Anterior cingulate cortex (tissue), 58 donors: ENCODE results near the gene PDE9A.

ENCODE experiments used
- DNase-seq, 58 donors: peaks; one replicate each; lab custom pipeline; 2025; lab: John Stamatoyannopoulos, UW

The PDE9A gene

GRCh38 chr21:42640486-42640885, 12.9 kb upstream of the PDE9A start:
- DNase-seq: no peak

DNA sequence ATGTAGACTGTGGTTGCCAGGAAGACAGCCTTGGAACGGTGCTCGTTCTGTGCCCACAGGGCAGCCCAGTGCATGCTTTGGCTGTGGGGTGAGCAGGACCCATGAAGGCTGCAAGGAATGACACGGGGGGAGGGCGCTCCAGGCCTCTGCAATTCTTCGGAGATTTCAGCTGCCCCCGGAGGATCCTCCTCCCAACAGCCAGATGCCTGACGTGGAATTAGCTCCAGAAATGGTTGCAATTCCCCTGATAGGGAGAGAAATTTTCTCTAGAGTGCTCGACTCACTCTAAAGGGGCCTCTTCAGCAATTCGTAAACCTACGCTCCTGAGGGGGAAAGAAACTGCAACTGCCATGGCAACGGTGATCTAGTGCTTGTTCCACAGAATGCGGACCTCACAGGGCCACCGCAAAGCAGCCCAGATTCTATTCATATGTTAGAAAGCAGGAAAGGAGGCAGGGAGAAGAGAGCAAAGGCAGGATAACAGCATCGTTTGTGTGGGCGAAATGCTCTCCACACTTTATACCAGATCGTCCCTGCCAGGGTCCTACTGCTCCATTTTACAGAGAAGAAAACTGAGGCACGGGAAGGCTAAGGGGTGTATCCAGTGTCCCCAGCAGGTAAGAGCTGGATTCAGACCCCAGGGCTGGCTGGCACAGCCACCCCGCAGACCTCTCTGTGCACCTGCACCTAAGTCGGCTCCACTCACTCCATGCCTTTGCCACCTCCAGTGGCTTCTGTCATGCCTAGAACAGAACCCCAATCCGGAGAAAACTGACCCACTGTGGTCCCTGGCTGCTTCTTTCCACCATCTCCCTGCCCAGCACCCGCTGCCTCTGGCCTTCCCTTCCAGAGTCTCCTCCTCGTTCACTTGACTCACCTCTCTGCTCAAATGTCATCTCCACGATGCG, 11.9 kb upstream of the PDE9A start:
- DNase-seq: peak in 19 of 58 donors; percentile 17 to 80 (median 37)

GRCh38 chr21:42642219-42642745, 11.1 kb upstream of the PDE9A start:
- no peak for DNase-seq

GRCh38 chr21:42644223-42645208, 8.9 kb upstream of the PDE9A start:
- no peak for DNase-seq

DNA sequence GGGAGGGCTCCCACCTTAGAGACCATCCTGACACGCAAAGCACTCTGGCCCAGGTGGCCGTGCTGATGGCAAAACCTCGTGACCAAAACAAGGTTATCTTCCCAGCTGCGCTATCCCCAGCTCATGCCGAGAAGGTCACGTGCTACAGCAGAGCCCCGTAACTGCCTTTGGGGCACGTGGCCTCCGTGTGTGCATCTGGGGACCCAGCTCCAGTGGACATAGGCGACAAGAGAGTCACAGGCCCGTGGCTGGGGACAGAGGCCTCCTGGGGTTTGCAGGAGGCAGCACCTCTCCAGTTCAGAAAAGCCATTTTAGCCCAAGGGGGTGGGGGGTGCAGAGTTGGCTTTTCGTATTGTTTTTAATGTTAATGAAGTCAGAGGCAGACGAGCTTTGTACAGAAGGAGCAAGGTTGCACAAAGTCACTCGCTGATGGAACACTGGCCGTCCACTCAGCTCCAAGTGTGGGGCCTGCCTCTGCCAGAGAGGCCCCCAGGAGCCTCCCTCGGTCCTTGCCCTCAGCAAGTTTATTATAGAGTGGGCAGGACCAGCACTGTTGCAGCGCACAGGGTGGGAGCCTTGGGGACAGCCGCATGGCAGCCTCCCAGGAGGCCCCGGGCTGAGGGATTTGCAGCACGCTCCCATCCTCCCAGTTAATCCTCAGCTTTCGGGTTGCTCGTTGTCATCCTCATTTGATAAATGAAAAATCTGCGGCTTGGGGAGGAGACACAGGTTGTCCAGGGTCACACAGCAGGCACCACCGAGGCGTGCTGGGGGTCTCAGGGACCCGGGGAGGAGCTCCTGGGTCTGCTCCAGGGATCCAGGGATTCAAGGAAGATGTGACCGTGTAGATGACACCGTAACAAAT, 8.0 kb upstream of the PDE9A start:
- DNase-seq: no peak

DNA sequence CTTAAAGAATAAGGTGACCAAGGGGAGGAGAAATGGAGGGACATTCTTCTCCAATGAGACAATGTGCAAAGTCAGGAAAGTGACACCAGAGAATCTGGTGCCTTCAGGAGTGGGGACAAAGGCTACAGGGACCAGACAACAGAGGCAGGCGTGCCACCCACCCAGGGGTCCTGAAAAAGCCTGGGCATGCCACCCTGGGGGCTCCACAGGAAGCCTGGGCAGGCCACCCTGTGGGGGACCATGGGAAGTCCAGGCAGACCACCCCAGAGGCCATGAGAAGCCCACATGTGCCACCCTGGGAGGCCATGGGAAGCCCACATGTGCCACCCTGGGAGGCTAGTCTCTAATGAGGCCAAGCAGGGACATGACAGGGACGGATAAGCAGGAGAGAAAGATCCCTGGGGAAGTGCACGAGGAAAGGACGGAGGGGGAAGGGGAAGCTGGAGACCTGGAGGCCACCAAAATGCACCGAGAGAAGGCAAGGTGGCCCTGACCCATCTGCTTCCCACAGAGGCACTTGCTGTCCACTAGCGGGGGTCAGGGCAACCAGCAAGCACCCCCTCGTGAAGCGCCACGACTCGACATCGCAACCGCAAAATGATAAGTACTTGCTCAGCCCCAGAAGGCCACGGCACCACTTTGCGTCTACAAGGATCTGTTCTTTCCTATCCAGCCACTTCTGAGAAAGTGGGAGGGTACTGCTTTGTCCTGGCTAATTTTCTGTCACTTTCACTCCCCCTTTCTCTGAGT, 7.2 kb upstream of the PDE9A start:
- no peak for DNase-seq

DNA sequence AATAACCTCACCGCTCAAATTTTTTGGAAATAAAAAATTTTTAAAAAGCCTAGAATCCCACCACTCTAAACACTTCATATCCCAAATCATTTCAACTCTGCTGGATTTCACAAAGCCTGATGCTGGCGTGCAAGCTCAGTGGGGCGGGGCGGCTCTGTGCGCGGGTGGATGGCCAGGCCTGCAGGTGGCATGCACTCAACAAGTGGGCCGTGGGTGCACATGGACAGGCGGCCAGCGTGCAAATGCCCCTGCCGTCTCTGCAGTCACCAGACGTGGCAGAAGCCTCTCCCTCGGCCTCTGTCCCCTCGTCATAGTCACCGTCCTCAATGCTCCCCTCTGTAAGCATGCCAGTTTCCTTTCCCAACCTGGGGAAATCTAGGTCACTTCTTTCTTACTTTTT, 6.6 kb upstream of the PDE9A start:
- no peak for DNase-seq

- no peak for DNase-seq
These were observed 4.8 kb upstream of the PDE9A start for GRCh38 chr21:42648606-42649005.

- DNase-seq: no peak
These were observed 4.0 kb upstream of the PDE9A start for GRCh38 chr21:42649122-42650032.

DNA sequence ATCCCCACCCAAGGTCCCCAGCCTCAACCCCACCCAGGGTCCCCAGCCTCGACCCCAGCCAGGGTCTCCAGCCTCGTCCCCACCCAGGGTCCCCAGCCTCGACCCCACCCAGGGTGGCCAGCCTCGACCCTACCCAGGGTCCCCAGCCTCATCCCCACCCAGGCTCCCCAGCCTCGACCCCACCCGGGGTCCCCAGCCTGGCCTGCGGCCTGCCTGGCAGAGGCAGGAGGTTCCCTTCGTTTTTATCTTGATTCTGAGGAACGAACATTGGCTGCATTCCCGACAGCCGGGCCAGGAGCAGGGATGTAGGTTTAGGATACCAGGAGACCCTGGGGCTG, 3.4 kb upstream of the PDE9A start:
- DNase-seq: no peak

DNA sequence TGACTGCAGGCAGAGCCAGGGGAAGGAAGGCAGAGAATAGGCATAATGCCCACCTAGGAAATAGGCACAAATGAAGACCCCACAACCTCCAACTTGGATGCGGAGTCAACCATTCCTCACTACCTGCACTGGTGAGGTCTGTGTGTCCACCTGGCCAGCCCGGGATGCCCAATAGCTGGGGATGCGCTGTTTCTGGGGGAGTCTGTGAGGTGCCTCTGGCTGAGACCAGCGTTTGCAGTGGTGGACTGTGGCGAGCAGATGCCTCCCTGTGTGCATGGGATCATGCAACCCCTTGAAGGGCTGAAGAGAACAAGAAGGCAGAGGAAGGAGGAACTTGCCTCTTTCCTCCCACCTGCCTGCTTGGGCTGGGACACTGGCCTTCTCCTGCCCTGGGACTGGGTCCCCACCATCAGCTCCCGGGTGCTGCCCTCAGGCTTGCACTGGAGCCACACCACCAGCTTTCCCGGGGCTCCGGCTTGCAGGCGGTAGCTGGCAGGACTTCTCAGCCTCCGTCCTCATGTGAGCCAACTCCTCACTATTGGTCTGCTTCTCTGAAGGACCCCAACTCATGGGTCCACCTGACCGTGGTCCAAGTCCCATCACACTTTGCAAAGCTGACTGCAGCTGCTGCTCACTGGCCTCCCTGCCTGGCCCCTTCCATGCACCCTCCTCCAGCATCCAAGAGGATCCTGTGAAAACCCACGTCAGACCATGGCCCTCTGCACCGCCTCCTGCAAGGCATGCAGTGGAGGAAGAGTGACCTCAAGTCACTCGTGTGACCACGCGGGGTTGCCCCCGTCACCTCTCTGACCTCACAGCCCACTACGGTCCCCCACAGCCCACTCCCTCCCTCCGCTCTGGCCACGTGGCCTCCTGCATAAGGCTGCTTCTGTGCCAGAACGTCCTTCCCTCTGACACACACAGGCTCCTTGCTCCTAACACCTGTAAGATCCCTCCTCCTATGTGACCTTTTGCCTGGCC, 2.7 kb upstream of the PDE9A start:
- no peak for DNase-seq

GRCh38 chr21:42651515-42652401, 1.7 kb upstream of the PDE9A start:
- DNase-seq: peak in 11 of 58 donors; percentile 21 to 65 (median 44)

DNA sequence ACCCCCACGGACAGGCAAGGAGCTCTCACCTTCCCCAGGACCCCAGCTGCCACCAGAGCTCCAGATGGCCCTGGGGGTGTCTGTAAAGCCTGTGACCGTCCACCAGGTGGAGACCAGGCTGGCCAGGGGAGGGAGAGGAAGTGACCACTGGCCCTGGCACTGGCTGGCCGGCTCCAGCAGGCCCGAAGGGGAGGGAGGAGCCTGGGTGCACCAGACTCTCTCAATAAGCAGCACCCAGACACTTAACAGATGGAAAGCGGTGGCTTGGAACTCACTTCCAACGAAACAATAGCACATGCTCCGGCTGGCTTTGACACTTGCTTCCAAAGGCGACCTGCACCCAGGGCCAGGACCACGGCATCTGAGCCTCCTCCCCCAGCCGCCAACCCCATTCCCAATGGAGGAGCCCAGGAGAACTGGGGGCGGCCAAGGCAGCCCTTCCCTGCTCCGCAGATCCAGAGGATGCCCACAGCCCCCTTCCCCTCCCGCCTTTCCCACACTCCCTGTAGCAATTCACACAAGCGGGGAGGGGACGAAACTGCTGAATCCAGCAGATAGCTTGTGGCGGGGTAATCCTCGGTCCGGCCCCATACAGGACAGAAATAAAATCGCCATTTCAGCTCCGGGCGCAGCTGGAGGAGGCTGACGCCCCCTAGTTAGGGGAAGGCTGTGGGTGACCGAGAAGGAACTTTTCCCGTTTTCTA, 742 bp upstream of the PDE9A start:
- peak in 52 of 58 donors; percentile 26 to 83 (median 62) for DNase-seq

GRCh38 chr21:42654179-42654912, 925 bp downstream of the PDE9A start:
- peak in 1 of 58 donors; percentile 24 for DNase-seq
